GM21786 (cell line): ENCODE measurements around the gene WDR27.
"Not testable (repeated sequence)": the region's sequence is repeated elsewhere in the genome, so short reads cannot be mapped to it uniquely, and the experiment has no call there.

Experiments
- ATAC-seq: cut with Tn5 transposase; IDR thresholded peaks from one replicate; pipeline ENCODE4 v1.9.1; 2021; ENCODE audit not compliant: unreplicated experiment

WDR27 gene

DNA sequence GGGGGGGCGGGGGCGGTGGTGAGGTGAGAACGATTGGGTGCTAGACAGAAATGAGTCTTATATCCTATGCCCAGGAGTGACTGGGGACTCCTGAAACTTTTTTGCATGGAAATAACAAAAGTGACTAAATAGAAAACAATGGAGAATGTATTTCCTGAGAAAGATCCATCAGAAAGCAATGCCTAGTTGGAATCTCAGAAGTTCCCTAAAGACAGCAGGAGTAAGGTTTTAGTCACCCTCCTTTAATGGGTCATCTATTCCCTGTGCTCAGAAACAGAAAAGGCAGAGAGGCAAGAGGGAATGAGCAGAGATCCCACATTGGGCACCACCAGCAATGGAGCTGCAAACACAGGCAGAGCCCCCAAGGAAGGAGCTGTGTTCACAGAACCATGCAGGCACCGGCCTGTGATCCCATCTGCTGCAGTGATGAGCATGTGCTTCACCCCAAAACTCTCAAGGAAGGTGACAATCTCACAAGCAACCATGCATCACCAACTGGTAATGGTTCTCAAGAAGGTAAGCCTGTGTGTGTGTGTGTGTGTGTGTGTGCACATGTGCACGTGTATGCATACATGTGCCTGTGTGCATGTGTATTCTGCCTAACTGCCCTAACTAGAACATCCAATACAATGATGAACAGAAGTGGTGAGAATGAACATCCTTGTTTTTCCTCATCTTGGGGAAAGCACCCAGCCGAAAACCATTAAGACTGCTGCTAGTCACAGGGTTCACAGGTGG, 168.4 kb downstream of the WDR27 start:
- ATAC-seq = no peak

DNA sequence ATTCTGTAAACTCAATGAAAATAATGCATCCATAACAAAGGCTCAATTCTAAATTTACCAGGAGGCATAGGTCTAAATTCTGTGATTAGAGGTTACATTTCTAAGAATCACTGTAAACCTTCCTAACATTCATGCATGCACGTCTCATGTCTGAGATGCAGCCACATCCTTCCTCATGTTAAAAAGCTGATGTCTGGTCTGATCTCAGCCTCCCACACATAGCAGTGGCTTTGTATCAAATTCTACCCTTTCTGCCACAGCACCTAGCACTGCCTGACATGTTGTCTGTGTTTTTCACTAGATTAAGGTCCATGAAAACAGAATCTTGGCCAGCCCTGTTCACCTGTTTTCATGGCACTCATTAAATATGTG, 171.1 kb downstream of the WDR27 start:
- no peak for ATAC-seq

DNA sequence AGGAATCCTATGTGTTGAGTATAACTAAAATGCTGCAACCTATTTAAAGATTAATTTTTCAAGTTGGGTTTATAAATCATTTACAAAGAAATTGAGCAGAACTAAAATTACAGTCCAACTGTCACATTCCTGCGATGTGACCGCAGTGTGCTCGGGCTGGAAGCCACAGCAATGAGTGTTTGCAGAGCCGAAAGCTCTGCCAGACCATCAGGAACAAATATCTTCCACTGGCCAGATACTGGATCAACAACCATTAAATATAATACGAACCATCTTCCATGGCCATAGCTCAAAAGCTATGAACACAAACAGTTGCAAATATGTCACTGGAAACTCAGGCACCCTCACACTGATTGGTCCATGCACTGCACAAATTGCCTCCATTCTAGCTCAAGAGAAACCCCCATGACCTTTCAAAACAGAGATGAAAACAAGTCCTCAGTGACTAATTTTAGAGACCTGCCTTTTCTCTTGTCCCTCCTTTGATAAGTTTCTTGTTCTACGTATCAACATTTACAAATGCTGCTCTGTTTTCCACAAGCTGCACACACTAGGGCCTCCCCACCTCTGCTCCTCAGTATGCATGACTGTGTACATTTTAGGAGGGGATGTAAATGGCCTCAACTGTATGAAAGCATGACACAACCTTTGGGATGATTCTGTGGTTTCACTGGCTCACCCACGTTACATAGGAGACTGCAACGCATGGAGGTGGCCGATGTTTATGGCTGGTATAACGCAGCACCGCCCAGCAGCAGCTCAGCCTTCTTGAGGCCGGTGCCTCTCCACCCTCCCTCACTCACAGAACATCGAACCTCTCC, 171.7 kb downstream of the WDR27 start:
- no peak for ATAC-seq

DNA sequence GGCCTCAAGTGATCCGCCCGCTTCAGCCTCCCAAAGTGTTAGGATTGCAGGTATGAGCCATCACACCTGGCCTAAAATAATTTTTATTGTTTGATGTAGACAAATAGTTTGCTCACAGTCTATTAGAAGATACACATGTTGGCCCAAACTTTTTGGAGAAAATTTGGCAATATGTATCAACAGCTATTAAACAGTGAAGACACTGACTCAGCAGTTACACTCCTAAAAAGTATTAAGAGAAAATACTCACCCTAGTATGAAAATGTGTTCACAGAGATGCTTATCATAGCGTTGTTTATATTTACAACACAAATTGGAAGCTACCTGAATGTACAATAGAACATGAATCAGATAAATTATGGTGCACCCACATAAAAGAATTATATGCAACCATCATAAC, 173.1 kb downstream of the WDR27 start:
- no peak for ATAC-seq

DNA sequence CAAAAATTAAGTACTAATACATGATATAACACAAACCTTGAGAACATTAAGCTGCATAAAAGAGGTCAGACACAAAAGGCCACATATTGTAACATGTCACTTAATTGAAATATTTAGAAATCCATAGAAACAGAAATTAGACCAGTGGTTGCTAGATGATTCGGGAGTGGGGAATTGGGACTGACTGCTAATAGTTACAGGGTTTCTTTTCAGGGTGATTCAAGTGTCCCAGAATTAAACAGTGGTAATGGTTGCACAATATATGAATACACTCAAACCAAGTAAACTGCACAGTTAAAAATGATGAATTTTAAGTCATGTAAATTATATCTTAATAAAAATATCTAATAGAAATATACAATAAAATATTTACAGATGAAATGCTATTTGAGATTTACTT, 174.5 kb downstream of the WDR27 start:
- no peak for ATAC-seq

DNA sequence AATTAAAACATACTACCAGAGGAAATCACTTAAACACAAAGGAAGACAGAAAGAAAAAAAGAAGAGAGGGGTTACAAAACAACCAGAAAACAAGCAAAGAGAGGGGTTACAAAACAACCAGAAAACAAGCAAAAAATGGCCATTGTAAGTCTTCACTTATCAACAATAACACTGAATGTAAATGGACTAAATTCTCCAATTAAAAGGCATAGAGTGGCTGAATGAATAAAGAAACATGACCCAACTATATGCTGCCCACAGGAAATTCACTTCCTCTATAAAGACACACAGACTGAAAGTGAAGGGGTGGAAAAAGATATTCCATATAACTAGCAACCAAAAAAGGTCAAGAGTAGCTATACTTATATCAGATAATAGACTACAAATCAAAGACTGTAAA, 180.0 kb downstream of the WDR27 start:
- no peak for ATAC-seq

DNA sequence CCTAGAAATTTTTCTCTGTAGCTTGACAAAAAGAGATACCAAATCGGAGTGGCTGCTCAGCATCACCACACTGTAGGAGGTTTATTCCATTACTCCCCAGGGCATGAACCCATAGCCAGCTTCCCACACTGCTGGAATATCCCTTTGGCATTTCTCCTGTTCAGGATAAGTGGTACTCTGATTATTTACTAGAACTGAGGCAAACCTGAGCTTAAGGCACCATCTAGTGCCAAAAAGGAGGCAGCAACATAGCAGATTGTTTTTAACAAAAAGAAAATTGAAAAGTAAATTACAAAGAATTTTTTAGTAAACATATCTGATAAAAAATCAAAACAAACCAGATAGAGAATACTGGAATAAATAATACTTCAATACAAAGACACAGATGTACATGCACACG, 181.7 kb downstream of the WDR27 start:
- ATAC-seq = no peak

DNA sequence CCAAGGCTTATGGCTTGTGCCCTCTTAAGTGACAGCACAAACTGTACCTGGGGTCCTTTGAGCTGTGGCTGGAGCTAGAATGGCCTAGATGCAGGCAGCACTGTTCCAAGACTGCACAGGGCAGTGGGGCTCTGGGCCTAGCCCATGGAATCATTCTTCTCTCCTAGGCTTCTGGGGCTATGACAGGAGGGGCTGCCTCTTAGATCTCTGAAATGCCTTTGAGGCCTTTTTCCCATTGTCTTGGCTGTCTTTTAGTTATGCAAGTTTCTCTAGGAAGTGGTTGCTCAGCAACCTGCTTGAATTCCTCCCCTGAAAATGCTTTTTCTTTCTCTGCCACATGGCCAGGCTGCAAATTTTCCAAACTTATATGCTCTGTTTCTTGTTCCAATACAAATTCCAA, 183.4 kb downstream of the WDR27 start:
- no peak for ATAC-seq

DNA sequence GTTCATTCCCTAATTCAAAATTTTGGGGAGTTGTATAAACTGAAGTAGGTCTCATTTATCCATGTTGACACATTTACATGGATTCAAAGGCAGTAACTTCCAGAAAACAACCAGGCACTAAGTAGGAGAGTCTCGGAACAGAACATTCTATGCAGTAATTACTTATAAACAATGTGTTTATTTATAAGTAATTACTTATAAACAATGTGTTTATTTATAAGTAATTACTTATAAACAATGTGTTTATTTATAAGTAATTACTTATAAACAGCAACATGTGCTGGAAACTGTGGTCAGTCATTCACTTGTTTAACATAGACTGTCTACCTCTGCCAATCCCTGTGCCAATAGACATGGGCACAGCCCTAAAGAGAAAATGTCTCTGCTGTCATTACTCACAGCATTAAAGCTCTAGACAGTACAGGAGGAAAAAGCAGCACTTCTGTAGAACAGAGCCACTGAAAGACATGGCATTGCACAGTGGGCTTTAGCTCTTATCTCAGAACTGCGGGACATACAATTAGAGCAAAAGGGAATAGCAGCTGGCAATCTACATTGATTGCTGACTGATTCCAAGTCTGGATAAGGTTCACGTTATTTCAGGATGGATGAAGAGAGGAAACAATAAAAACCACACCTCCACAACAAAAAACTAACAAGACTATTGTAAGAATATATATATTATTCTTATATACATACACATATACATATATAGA, 188.2 kb downstream of the WDR27 start:
- no peak for ATAC-seq

DNA sequence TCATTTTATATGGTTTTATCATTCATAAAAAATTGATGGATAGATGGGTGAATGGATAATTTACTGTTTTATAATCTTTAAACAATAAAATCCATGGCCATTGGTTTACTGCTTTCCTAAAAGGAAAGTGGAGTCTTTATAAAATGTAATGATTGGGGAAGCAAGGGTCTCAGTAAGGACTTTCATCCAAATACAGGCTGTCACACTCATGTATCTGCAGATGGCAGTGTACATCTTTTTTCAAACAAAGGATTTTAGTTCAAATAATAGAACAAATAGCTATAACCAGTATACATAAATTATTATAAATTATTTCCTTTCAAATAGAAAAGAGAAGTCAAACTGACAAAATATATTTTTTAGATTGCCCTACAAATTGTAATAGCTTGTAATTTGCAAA, 190.0 kb downstream of the WDR27 start:
- not testable (repeated sequence) for ATAC-seq

DNA sequence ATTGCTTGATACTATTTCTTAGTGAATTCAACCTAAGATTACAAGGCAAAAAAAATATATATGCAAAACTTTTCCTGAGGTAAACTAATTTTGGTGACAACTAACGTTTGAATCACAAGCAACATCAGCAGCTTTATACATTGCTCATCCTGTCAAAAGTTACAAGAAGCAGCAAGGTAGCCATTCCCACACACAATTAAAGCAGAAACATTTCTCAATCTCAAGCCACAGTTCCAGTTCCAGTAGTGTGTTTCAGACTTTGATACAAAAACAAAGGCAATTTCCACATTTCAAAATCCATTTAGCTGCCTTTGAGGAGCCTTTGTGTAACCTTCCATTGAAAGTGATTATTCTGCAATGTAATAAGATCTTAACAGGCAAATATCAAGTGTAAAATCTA, 191.0 kb downstream of the WDR27 start:
- ATAC-seq = no peak

DNA sequence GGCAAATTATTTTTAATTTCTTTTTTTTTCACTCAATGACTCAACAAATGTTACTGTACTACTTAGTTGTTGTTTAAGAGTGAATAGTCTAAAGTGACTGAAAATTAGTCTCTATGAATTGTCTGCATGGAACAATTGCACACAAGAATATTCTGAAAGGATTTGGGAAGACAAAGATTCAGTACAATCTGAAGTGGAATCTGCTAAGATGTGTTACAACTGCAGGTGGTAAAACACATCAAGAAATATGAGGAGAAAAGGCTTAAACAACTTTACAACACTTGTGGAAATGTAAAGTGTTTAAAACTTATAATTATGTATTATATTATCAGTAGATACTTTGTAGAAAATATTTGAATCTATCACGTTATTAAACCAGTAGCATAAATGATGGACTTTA, 193.4 kb downstream of the WDR27 start:
- ATAC-seq = no peak

DNA sequence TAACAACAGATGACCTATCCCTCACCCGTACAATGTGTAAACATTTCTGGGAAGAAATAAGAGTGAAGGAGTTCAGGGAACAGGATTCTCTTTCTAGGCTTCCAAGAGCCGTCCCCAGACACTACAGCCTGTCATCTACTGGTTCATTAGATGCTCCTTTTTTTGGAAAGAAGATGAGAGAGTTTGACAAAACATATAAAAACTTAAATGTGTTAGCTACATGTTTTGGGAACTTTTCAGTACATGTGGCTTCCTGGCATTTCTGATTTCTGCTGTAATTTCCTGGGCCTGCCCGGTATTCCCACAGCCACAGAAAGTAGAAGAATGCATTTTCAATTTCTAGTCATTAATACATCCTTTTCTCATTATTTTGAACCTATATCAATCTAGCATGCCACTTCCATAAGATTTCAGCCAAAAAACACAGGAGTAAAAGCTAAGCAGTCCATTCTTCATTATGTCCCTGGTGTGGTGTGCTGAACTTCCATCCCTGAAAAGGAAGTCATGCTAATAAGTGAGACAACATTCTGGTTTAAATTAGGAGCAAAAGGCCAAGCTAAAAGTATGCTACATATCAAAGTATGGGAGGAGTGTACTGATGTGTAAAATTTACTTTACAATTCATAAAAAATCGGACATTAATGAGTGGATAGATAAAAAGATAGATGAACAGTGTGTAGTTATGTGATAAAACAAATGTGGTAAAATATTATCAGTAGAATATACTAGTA, 198.2 kb downstream of the WDR27 start:
- ATAC-seq = no peak

DNA sequence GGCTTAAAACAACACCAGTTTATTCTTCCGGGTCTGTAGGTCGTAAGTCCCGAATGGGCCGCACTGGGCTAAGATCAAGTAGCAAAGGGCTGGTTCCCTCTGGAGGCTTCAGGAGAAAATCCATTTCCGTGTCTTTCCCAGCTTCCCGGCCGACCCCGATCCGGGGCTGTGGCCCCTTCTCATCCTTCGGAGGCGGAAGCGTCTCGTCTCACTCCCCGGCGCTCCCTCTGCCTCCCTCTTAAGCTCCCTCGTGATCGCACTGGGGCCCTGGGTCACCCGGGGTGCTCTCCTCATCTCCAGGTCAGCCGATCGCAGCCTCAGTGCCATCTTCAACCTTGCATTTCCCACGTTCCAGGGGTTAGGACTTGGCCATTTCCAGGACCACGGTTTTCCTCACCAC, 199.4 kb downstream of the WDR27 start:
- ATAC-seq = no peak

DNA sequence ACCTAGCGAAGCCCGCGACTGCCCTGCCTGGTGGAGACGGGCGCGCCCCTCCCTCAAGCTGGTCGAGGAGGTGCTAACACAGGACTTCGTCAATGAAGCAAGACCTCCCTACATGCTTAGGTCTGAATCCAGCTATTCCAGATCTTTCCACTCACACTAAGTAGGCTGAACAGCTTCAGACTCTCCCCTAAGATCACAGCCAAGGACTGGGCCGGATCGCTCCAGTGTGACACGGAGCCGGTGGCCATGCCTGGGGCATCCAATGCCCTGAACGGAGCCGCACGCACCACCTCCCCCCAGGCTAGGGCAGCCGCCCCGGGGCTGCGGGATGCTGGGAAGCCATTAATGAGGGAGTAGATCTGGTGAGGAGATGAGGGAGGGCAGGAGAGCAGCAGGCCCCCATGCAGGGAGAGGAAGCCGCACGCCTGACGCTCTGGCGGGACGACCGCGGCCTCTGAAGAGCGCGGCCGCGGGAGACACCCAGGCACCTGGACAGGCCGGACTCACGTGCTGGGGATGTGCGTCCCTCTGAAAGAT, 200.0 kb downstream of the WDR27 start:
- ATAC-seq = no peak

DNA sequence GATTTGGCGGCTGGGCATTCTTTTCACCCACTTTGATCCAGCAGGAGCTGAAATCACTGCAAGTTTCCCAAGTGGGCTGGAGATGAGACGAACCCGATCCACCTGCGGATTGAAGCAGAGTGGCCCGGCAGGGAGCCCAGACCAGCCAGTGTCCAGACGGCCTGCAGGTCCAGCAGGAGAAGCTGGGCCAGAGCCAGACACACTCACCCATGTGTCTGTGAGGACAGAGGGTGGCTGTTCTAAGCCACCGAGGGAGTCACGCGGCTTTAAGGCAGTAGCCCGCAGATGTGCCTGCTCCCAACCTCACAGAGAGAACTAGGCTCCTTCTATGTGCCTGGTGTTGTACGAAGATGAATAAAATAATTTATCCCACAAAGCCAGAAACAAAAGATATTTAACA, 200.7 kb downstream of the WDR27 start:
- ATAC-seq = no peak

DNA sequence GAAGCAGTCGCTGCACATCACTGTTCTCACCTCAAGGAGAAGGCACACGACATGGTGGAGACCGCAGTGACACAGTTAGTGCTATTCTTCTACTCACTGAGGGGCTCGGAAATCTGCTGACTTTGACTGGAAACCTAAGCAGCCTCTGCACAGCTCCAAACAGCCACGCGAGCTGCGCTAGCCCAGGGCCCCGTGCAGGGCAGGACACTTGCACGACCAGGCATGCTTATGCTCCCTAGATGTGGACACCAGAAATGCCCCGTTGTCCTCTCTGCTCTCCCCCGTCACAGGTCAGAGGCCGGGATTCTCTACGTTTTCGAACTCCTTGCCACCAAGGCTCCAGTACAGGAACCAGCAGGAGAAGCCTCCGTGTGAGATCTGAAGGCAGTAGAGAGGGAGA, 201.1 kb downstream of the WDR27 start:
- ATAC-seq = no peak

DNA sequence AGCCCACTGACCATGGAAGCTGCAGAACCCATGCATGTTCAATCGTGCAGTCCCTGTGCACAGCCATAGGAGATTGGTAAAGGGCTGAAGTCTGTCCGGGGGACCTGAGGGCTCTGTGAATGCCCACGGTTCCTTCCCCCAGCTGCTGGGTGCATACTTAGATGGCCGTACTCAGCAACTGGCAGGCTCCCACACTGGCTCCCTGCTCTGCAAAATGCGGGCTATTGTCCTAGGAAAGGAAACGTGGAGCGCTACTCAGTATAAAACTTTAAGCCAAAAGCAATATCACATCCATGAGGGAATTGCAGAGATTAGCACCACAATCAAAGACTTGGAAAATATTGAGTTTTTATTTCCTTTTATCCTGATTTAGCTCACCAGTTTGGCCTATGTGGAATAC, 202.0 kb downstream of the WDR27 start:
- no peak for ATAC-seq

DNA sequence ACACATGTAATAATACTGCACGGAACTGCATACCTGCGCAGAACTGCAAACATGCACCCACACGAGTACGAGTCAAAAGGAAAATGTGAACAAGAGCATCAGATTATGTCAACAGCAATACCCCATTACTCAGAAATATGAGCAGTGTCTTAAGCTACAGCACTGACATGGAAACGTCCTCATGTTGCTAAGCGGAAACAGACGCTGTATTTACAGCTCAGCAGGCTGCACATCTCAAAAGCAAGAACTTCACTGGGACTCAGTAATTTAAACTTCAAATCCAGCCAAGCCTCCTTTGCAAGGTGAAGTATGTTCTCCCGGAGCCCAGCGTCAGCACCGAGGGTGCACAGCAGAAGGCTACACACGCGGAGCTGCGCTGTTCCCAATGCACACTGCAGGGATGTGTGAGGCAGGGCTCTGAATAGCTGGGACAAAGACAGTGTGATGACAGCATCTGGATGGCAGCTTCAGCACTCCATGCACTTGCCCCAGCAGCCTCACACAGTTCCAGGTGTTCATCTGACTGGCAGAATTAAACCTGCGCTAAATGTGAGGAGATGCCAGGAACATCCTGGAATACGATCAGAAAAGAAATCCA, 202.8 kb downstream of the WDR27 start:
- no peak for ATAC-seq

DNA sequence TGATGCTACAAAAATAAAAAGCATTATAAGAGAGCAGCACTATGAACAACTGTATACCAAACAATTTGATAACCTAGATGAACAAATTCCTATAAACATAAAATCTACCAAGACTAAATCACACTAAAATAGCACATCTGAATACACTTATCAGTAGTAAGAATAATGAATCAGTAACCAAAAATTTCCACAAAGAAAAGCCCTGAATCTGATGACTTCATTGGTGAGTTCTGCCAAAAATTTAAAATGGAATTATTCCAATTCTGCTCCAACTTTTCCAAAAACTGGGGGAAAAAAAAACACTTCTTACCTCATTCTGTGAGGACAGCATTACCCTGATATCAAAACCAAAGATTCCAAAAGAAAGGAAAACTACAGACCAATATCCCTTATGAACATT, 206.2 kb downstream of the WDR27 start:
- no peak for ATAC-seq

DNA sequence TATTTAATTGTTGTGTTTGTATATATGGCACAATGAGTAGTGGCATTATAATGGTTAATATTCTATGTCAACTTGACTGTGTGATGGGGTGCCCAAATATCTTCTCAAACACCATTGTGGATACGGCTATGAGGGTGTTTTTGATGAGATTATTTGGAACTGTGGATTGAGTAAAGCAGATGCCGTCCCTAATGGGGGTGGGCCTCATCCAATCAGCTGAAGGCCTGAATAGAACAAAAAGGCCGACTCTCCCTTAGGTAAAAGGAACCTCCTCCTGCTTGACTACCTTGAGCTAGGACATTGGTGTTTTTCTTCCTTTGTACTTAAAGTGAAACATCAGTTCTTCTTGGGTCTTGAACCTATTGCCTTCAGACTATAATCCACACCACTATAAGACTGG, 207.8 kb downstream of the WDR27 start:
- no peak for ATAC-seq
